Muscle of leg (tissue), 11 donors: ENCODE data around the gene MLLT1. TPM values are rescaled to one million over a fixed set of nuclear protein-coding genes. Genes with fewer than 3 reads are reported as not detected.

ENCODE experiments used
- DNase-seq: peaks from one replicate; pipeline ENCODE4 v3.0.0; 2013
- H3K27ac ChIP-seq: one replicate; pipeline ENCODE4 v1.5.1; 2013; ENCODE audit warnings: mild to moderate bottlenecking, low read length, control low read depth
- H3K27me3 ChIP-seq: one replicate; pipeline ENCODE4 v1.6.1; 2013; ENCODE audit warnings: low read length; ENCODE audit not compliant: control insufficient read depth, insufficient read depth
- H3K36me3 ChIP-seq: one replicate; pipeline ENCODE4 v1.6.1; 2013; ENCODE audit warnings: low read length; ENCODE audit not compliant: control insufficient read depth, insufficient read depth
- H3K4me1 ChIP-seq: one replicate; pipeline ENCODE4 v1.6.1; 2013; ENCODE audit warnings: low read length; ENCODE audit not compliant: control insufficient read depth, insufficient read depth
- H3K4me3 ChIP-seq: one replicate; pipeline ENCODE4 v1.5.1; 2013; ENCODE audit warnings: low read length, control low read depth
- H3K9me3 ChIP-seq: replicated peaks from 2 replicates; pipeline ENCODE4 v1.6.1; 2013; ENCODE audit warnings: low read depth, low read length; ENCODE audit not compliant: control insufficient read depth
- WGBS: methylation state at CpG from one replicate; pipeline ENCODE4 v1.1.5; 2013; ENCODE audit warnings: missing lambda C conversion rate; ENCODE audit not compliant: insufficient coverage; 5-methylcytosine and 5-hydroxymethylcytosine counted together
- polyA plus RNA-seq, 8 donors: library from polyadenylated mRNA; unstranded; fragments of 120-200 nt; gene quantifications; one replicate each; pipeline versions ENCODE4 v1.2.1 to v1.2.3, GENCODE V29; 2013; ENCODE audit warnings: inconsistent platforms in 1 of 8, low replicate concordance in 1 of 8; ENCODE audit not compliant: insufficient read length in 8 of 8, insufficient read depth in 1 of 8
- total RNA-seq: library from RNA; stranded (reverse); fragments of 120-200 nt; gene quantifications from one replicate; pipeline ENCODE4 v1.2.4, GENCODE V29; 2013

The MLLT1 gene
- total and polyA plus RNA-seq, 9 donors = 11.9 to 63.4 (median 56.4) TPM

- no peaks in the 10 kb centered on the region for H3K27me3 ChIP-seq
- no peak for DNase-seq
- H3K4me3 ChIP-seq = no peak overlapping the region
- H3K4me1 ChIP-seq = peaks cover 70% of the 10 kb centered on the region
- no peaks in the 10 kb centered on the region for H3K9me3 ChIP-seq
- peaks cover 31% of the 10 kb centered on the region for H3K36me3 ChIP-seq
- WGBS = 62% methylated on average over 13 of the region's 17 CpGs
- H3K27ac ChIP-seq = peak overlapping the region; percentile 72
Observed at GRCh38 chr19:6217752-6218334, 61.9 kb downstream of the MLLT1 start.

GRCh38 chr19:6216996-6217751 lies 62.6 kb downstream of the MLLT1 start:
- peak; percentile 91 for DNase-seq
- no peaks in the 10 kb centered on the region for H3K27me3 ChIP-seq
- H3K9me3 ChIP-seq = no peaks in the 10 kb centered on the region
- peaks cover 33% of the 10 kb centered on the region for H3K36me3 ChIP-seq
- 29% methylated on average over 8 of the region's 21 CpGs for WGBS
- peak overlapping the region; percentile 17 for H3K4me3 ChIP-seq
- H3K27ac ChIP-seq = peak overlapping the region; percentile 72
- peaks cover 64% of the 10 kb centered on the region for H3K4me1 ChIP-seq

- H3K36me3 ChIP-seq = peaks cover 34% of the 10 kb centered on the region
- no peaks in the 10 kb centered on the region for H3K9me3 ChIP-seq
- peak overlapping the region; percentile 72 for H3K27ac ChIP-seq
- H3K4me1 ChIP-seq = peaks cover 57% of the 10 kb centered on the region
- H3K27me3 ChIP-seq = no peaks in the 10 kb centered on the region
- DNase-seq = no peak
- H3K4me3 ChIP-seq = peak overlapping the region; percentile 17
- WGBS = 53% methylated on average over 29 of the region's 36 CpGs
Observed at GRCh38 chr19:6216236-6216995, 63.4 kb downstream of the MLLT1 start.

GRCh38 chr19:6215701-6216235 lies 64.0 kb downstream of the MLLT1 start:
- WGBS = 75% methylated on average over 12 of the region's 15 CpGs
- peak overlapping the region; percentile 72 for H3K27ac ChIP-seq
- no peak overlapping the region for H3K4me3 ChIP-seq
- H3K36me3 ChIP-seq = peaks cover 34% of the 10 kb centered on the region
- no peaks in the 10 kb centered on the region for H3K9me3 ChIP-seq
- DNase-seq = peak; percentile 32
- no peaks in the 10 kb centered on the region for H3K27me3 ChIP-seq
- H3K4me1 ChIP-seq = peaks cover 51% of the 10 kb centered on the region

GRCh38 chr19:6214881-6215541 lies 64.8 kb downstream of the MLLT1 start:
- WGBS = 78% methylated on average over 41 of the region's 41 CpGs

GRCh38 chr19:6213696-6214641 lies 65.8 kb downstream of the MLLT1 start:
- Histone ChIP-seq H3K36me3 (peaks cover 29% of the 10 kb centered on the region), H3K9me3 (no peaks in the 10 kb centered on the region), H3K4me3 (no peak overlapping the region), H3K27me3 (no peaks in the 10 kb centered on the region), H3K27ac (no peak overlapping the region), H3K4me1 (peaks cover 33% of the 10 kb centered on the region)
- peak; percentile 9 for DNase-seq
- WGBS = 91% methylated on average over 7 of the region's 32 CpGs

More at GRCh38 chr19:6214881-6215541, 64.8 kb downstream of the MLLT1 start:
- Histone ChIP-seq H3K9me3 (no peaks in the 10 kb centered on the region), H3K27me3 (no peaks in the 10 kb centered on the region), H3K27ac (no peak overlapping the region), H3K4me1 (peaks cover 43% of the 10 kb centered on the region), H3K36me3 (peaks cover 34% of the 10 kb centered on the region), H3K4me3 (no peak overlapping the region)
- DNase-seq = peak; percentile 11

GRCh38 chr19:6213266-6213595 lies 66.5 kb downstream of the MLLT1 start:
- Histone ChIP-seq H3K4me1 (peaks cover 25% of the 10 kb centered on the region), H3K36me3 (peaks cover 29% of the 10 kb centered on the region), H3K4me3 (no peak overlapping the region), H3K9me3 (no peaks in the 10 kb centered on the region), H3K27ac (no peak overlapping the region), H3K27me3 (no peaks in the 10 kb centered on the region)
- DNase-seq = peak; percentile 10
- WGBS = no CpG with 5 or more reads among the region's 12 CpGs

GRCh38 chr19:6212403-6213265 lies 67.1 kb downstream of the MLLT1 start:
- Histone ChIP-seq H3K36me3 (peaks cover 29% of the 10 kb centered on the region), H3K4me3 (no peak overlapping the region), H3K4me1 (peaks cover 19% of the 10 kb centered on the region), H3K27me3 (no peaks in the 10 kb centered on the region), H3K9me3 (no peaks in the 10 kb centered on the region), H3K27ac (no peak overlapping the region)
- WGBS = 92% methylated on average over 43 of the region's 53 CpGs
- DNase-seq = no peak
